HCEC 1CT (cell line): ENCODE results near the gene RNF2.
"Not testable (repeated sequence)": the region's sequence is repeated elsewhere in the genome, so short reads cannot be mapped to it uniquely, and the experiment has no call there.

ENCODE experiments used
- DNase-seq: peaks from one replicate; pipeline ENCODE4 v3.0.0-alpha.2; 2017

Gene RNF2

GRCh38 chr1:185044981-185045813, at the start of gene RNF2:
TSS of gene RNF2 (plus strand) at chr1:185045558. CDS start at chr1:185087554, 41,996 bp downstream.
- DNase-seq: peak; percentile 69

- DNase-seq: not testable (repeated sequence)
Observed at GRCh38 chr1:184999974-185000373, 45.4 kb upstream of the RNF2 start.

GRCh38 chr1:185001312-185001880, 44.0 kb upstream of the RNF2 start:
- not testable (repeated sequence) for DNase-seq

GRCh38 chr1:185008838-185009237, 36.5 kb upstream of the RNF2 start:
- no peak for DNase-seq

GRCh38 chr1:185010361-185010760, 35.0 kb upstream of the RNF2 start:
- no peak for DNase-seq

GRCh38 chr1:185014941-185015340, 30.4 kb upstream of the RNF2 start:
- no peak for DNase-seq

- DNase-seq: no peak
Observed at GRCh38 chr1:185015631-185016030, 29.7 kb upstream of the RNF2 start.

GRCh38 chr1:185016880-185017279, 28.5 kb upstream of the RNF2 start:
- DNase-seq: no peak

- peak; percentile 89 for DNase-seq
Observed at GRCh38 chr1:185017338-185017737, 28.0 kb upstream of the RNF2 start.

GRCh38 chr1:185017966-185018365, 27.4 kb upstream of the RNF2 start:
- no peak for DNase-seq

GRCh38 chr1:185027252-185027882, 18.0 kb upstream of the RNF2 start:
- no peak for DNase-seq

- DNase-seq: peak; percentile 41
Observed at GRCh38 chr1:185033686-185034085, 11.7 kb upstream of the RNF2 start.

GRCh38 chr1:185035258-185035657, 10.1 kb upstream of the RNF2 start:
- no peak for DNase-seq

GRCh38 chr1:185038813-185039376, 6.5 kb upstream of the RNF2 start:
- no peak for DNase-seq

- no peak for DNase-seq
Observed at GRCh38 chr1:185039726-185040407, 5.5 kb upstream of the RNF2 start.

GRCh38 chr1:185040408-185040735, 5.0 kb upstream of the RNF2 start:
- no peak for DNase-seq

- no peak for DNase-seq
Observed at GRCh38 chr1:185041742-185042141, 3.6 kb upstream of the RNF2 start.

- DNase-seq: no peak
Observed at GRCh38 chr1:185042737-185043136, 2.6 kb upstream of the RNF2 start.

- DNase-seq: no peak
Observed at GRCh38 chr1:185044387-185044786, 971 bp upstream of the RNF2 start.

GRCh38 chr1:185045814-185046492, 595 bp downstream of the RNF2 start:
- DNase-seq: peak; percentile 33

- DNase-seq: no peak
Observed at GRCh38 chr1:185046668-185047067, 1.3 kb downstream of the RNF2 start.

GRCh38 chr1:185049670-185050069, 4.3 kb downstream of the RNF2 start:
- DNase-seq: no peak
